ENCODE data around the gene CYP4F3. TPM values are rescaled to one million over a fixed set of nuclear protein-coding genes. Genes with fewer than 3 reads are reported as not detected.
"Not testable (repeated sequence)": the region's sequence is repeated elsewhere in the genome, so short reads cannot be mapped to it uniquely, and the experiment has no call there.

The CYP4F3 gene
- total RNA-seq, 2 donors from 2014 or later: 0.45 to 0.95 TPM

- no peak for ATAC-seq (replicated peaks)
- Mint-ChIP-seq H3K9me3 (peaks cover 5% of the 10 kb centered on the region), H3K4me3 (no peak overlapping the region), H3K27me3 (no peaks in the 10 kb centered on the region), H3K4me1 (peaks cover 10% of the 10 kb centered on the region), H3K36me3 (ENCODE audit: low read depth) (no peaks in the 10 kb centered on the region), H3K27ac (no peak overlapping the region)
Observed at GRCh38 chr19:15671237-15671821, 30.6 kb downstream of the CYP4F3 start.

GRCh38 chr19:15671891-15672579 is 31.3 kb downstream of the CYP4F3 start:
- no peaks in the 10 kb centered on the region for H3K36me3 Mint-ChIP-seq (ENCODE audit: low read depth)
- no peaks in the 10 kb centered on the region for H3K27me3 Mint-ChIP-seq
- H3K9me3 Mint-ChIP-seq: peaks cover 9% of the 10 kb centered on the region
- H3K4me3 Mint-ChIP-seq: no peak overlapping the region
- H3K4me1 Mint-ChIP-seq: peaks cover 10% of the 10 kb centered on the region
- peak overlapping the region; percentile 59 for H3K27ac Mint-ChIP-seq
- no peak for ATAC-seq (replicated peaks)

GRCh38 chr19:15672580-15673175 is 32.0 kb downstream of the CYP4F3 start, which contains the start of gene CYP4F12:
Gene CYP4F12 (plus strand): TSS chr19:15673087. CDS start chr19:15673530, 443 bp downstream.
- Mint-ChIP-seq H3K4me1 (peaks cover 11% of the 10 kb centered on the region), H3K36me3 (ENCODE audit: low read depth) (peaks cover 3% of the 10 kb centered on the region), H3K9me3 (peaks cover 12% of the 10 kb centered on the region), H3K27me3 (no peaks in the 10 kb centered on the region), H3K27ac (peak within 1 kb of the TSS; percentile 59), H3K4me3 (no peak within 1 kb of the TSS)
- peak; percentile 31 for ATAC-seq (replicated peaks)

GRCh38 chr19:15673176-15673654 is 32.5 kb downstream of the CYP4F3 start:
- Mint-ChIP-seq H3K4me3 (no peak overlapping the region), H3K36me3 (ENCODE audit: low read depth) (peaks cover 8% of the 10 kb centered on the region), H3K9me3 (peaks cover 17% of the 10 kb centered on the region), H3K27ac (peak overlapping the region; percentile 59), H3K27me3 (no peaks in the 10 kb centered on the region), H3K4me1 (peaks cover 16% of the 10 kb centered on the region)
- peak; percentile 46 for ATAC-seq (replicated peaks)

GRCh38 chr19:15675560-15675959 is 34.9 kb downstream of the CYP4F3 start:
- Mint-ChIP-seq H3K4me1 (peaks cover 16% of the 10 kb centered on the region), H3K4me3 (no peak overlapping the region), H3K9me3 (peaks cover 17% of the 10 kb centered on the region), H3K27me3 (no peaks in the 10 kb centered on the region), H3K27ac (peak overlapping the region; percentile 46), H3K36me3 (ENCODE audit: low read depth) (peaks cover 8% of the 10 kb centered on the region)
- ATAC-seq (replicated peaks): no peak

GRCh38 chr19:15679089-15679488 is 38.4 kb downstream of the CYP4F3 start:
- no peak for ATAC-seq (replicated peaks)
- H3K9me3 Mint-ChIP-seq: peaks cover 17% of the 10 kb centered on the region
- no peak overlapping the region for H3K4me3 Mint-ChIP-seq
- no peak overlapping the region for H3K27ac Mint-ChIP-seq
- H3K4me1 Mint-ChIP-seq: peaks cover 12% of the 10 kb centered on the region
- H3K36me3 Mint-ChIP-seq (ENCODE audit: low read depth): peaks cover 8% of the 10 kb centered on the region
- peaks cover 8% of the 10 kb centered on the region for H3K27me3 Mint-ChIP-seq

- H3K27ac Mint-ChIP-seq; H3K4me1 Mint-ChIP-seq; H3K36me3 Mint-ChIP-seq (ENCODE audit: low read depth); H3K4me3 Mint-ChIP-seq; ATAC-seq (replicated peaks); H3K27me3 Mint-ChIP-seq: not testable (repeated sequence)
- H3K9me3 Mint-ChIP-seq: peaks cover 12% of the 10 kb centered on the region
Observed at GRCh38 chr19:15679865-15680264, 39.2 kb downstream of the CYP4F3 start.

- H3K27me3 Mint-ChIP-seq: peaks cover 9% of the 10 kb centered on the region
- H3K4me1 Mint-ChIP-seq: peaks cover 6% of the 10 kb centered on the region
- no peak for ATAC-seq (replicated peaks)
- H3K9me3 Mint-ChIP-seq: peaks cover 12% of the 10 kb centered on the region
- H3K4me3 Mint-ChIP-seq: no peak overlapping the region
- H3K27ac Mint-ChIP-seq: no peak overlapping the region
- H3K36me3 Mint-ChIP-seq (ENCODE audit: low read depth): peaks cover 8% of the 10 kb centered on the region
Observed at GRCh38 chr19:15680478-15681322, 40.0 kb downstream of the CYP4F3 start.

- H3K27me3 Mint-ChIP-seq: peaks cover 18% of the 10 kb centered on the region
- H3K9me3 Mint-ChIP-seq: peaks cover 4% of the 10 kb centered on the region
Observed at GRCh38 chr19:15683411-15683810, 42.7 kb downstream of the CYP4F3 start.

GRCh38 chr19:15684828-15685227 is 44.1 kb downstream of the CYP4F3 start:
- Mint-ChIP-seq H3K27me3 (peaks cover 19% of the 10 kb centered on the region), H3K36me3 (ENCODE audit: low read depth) (no peaks in the 10 kb centered on the region), H3K4me3 (no peak overlapping the region), H3K27ac (no peak overlapping the region), H3K9me3 (peaks cover 8% of the 10 kb centered on the region), H3K4me1 (no peaks in the 10 kb centered on the region)
- ATAC-seq (replicated peaks): no peak

More at GRCh38 chr19:15683411-15683810, 42.7 kb downstream of the CYP4F3 start:
- Mint-ChIP-seq H3K36me3 (ENCODE audit: low read depth) (no peaks in the 10 kb centered on the region), H3K4me3 (no peak overlapping the region), H3K27ac (no peak overlapping the region), H3K4me1 (no peaks in the 10 kb centered on the region)
- no peak for ATAC-seq (replicated peaks)

- Mint-ChIP-seq H3K4me1 (no peaks in the 10 kb centered on the region), H3K36me3 (ENCODE audit: low read depth) (no peaks in the 10 kb centered on the region), H3K27me3 (peaks cover 15% of the 10 kb centered on the region), H3K4me3 (no peak overlapping the region), H3K9me3 (no peaks in the 10 kb centered on the region), H3K27ac (no peak overlapping the region)
- no peak for ATAC-seq (replicated peaks)
Observed at GRCh38 chr19:15696654-15697194, 56.0 kb downstream of the CYP4F3 start.

GRCh38 chr19:15701757-15702533 is 61.2 kb downstream of the CYP4F3 start:
- Mint-ChIP-seq H3K9me3 (no peaks in the 10 kb centered on the region), H3K27ac (no peak overlapping the region), H3K27me3 (peaks cover 23% of the 10 kb centered on the region), H3K36me3 (ENCODE audit: low read depth) (no peaks in the 10 kb centered on the region), H3K4me1 (no peaks in the 10 kb centered on the region), H3K4me3 (no peak overlapping the region)
- no peak for ATAC-seq (replicated peaks)

GRCh38 chr19:15702534-15702930 is 61.8 kb downstream of the CYP4F3 start:
- no peak for ATAC-seq (replicated peaks)

More at GRCh38 chr19:15702534-15702930, 61.8 kb downstream of the CYP4F3 start:
- H3K36me3 Mint-ChIP-seq (ENCODE audit: low read depth): no peaks in the 10 kb centered on the region
- no peak overlapping the region for H3K4me3 Mint-ChIP-seq
- no peaks in the 10 kb centered on the region for H3K9me3 Mint-ChIP-seq
- no peak overlapping the region for H3K27ac Mint-ChIP-seq
- H3K4me1 Mint-ChIP-seq: no peaks in the 10 kb centered on the region
- H3K27me3 Mint-ChIP-seq: peaks cover 20% of the 10 kb centered on the region
